Anterior cingulate cortex (tissue), 58 donors: ENCODE data around the gene SCAMP4.
"Not testable (repeated sequence)": the region's sequence is repeated elsewhere in the genome, so short reads cannot be mapped to it uniquely, and the experiment has no call there.

Experiments
- DNase-seq, 58 donors: peaks; one replicate each; lab custom pipeline; 2025; lab: John Stamatoyannopoulos, UW

The SCAMP4 gene

GRCh38 chr19:1865172-1866010 is 39.8 kb upstream of the SCAMP4 start:
- DNase-seq = no peak

DNA sequence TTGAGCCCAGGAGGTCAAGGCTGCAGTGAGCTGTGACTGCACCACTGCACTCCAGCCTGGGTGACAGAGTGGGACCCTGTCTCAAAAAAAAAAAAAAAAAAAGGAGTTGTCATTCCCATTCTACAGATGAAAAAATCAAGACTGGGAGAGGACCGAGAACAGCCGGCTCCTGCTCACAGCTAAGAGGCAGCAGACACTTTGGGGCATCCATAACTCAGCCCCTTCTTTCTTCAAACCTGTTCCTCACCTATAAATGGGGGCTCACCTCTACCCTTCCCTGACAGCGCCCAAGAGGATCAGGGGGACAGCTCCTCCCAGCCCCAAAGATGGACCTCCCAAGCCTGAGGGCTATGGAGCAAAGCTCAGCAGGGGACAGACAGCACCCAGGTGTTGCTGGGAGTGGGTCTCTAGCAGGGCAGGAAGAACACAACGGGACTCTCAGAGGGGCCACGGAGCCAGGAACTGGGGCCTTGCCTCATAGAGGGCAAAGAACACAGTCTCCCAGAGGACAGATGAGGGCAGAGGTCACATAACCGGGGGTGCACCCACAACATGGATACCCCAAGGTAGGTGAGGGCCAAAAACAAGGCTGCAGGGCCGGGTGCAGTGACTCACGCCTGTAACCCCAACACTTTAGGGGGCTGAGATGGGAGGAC is 38.4 kb upstream of the SCAMP4 start:
- no peak for DNase-seq

GRCh38 chr19:1867349-1867724 is 37.9 kb upstream of the SCAMP4 start:
- no peak for DNase-seq

DNA sequence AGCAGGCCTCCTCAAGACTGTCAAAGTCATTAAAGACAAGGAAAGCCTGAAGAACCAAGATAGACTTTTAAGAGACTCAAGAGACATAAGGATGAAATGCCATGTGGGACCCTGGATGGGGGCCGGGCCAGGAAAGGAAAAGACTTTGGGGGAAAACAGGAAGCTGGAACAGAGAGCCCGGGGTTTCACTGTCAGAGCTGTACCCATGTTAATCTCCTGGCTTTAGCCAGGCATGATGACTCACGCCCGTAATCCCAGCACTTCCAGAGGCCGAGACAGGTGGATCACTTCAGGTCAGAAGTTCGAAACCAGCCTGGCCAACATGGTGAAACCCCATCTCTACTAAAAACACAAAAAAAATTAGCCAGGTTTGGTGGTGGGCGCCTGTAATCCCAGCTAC is 36.2 kb upstream of the SCAMP4 start:
- no peak for DNase-seq

DNA sequence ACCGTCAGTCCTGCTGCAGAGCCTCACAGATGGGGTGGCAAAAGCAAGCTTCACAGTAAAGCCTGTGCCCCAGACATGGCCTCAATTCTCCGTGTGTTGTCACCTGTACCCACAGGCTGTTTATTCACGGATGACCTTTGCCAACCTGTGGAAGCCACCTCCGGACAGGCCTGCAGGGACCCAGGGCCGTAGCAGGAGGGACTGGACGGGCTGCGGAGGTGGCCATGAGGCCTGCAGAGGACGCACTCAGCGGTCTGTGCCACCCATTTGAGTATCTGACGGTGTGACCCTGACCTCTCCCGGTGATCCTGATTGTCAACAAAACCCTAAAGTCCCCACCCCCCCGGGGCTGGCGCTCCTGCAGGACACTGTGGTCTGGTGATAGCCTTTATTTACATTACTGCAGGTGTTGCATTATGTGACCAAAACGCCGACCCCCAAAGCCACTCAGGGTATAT is 34.0 kb upstream of the SCAMP4 start:
- no peak for DNase-seq

GRCh38 chr19:1871630-1872029 is 33.6 kb upstream of the SCAMP4 start:
- DNase-seq = no peak

DNA sequence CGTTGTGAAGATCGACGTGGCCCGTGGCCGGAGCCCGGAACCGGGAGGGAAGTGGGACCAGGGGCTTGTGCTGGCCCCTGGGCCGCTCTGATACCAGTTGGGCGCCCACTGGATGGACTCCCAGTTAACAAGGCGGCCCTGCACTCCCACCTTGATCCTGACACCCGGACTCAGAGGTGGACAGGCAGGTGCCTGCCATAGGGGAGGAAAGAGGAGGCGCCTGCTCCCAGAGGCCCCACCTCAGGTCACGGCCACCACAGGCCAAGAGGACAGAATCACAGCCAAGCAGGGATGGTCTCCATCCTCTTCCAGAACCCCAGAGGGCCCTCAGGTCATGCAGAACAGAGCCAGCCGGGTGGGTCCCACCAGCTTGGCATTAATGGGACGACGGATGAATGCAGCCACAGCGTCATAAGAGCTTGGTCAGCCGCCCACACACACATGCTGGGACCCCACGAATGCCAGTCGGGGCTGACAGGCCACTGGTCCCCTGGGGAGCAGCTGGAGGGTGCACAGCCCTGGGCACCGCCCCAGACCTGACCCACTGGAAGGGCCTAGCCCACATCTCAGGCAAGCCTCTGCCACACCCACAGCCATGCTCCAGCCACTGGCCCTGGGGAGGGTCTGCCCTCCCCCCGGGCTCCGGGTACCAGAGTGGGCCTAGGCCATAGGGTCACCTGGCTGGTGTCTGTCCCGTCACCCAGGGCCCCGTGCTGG is 32.2 kb upstream of the SCAMP4 start:
- DNase-seq = peak in 1 of 58 donors; percentile 78

GRCh38 chr19:1873524-1874473 is 31.4 kb upstream of the SCAMP4 start:
- DNase-seq = peak in 47 of 58 donors; percentile 22 to 82 (median 63)

DNA sequence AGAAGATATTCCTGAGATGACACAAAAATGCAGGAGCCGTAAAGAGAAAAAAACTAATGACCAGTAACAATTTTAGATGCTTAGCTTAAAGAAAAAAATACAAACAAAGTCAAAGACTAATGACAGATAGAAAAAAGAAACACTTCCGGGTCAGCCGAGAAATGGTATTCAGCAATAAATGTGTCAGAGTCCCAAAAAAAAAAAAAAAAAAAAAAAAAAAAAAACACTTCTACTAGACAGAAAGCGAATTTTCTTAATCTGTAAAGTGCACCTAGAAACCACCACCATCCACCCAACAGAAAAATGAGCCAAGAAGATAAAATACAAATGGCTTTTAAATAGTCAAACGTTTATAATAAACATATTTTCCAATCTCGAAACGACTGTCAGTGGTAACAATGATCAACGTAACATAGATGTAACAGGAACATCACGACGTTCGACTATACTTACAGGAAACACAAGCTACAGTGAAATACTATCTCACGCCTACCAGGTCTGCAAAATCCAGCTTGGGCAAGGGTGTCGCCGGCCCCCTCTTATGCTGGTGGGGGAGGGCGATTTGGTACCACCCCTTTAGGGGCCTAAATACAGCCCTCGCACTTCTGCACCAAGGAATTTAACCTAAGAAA is 30.5 kb upstream of the SCAMP4 start:
- DNase-seq = no peak

GRCh38 chr19:1875265-1875645 is 29.9 kb upstream of the SCAMP4 start:
- not testable (repeated sequence) for DNase-seq

DNA sequence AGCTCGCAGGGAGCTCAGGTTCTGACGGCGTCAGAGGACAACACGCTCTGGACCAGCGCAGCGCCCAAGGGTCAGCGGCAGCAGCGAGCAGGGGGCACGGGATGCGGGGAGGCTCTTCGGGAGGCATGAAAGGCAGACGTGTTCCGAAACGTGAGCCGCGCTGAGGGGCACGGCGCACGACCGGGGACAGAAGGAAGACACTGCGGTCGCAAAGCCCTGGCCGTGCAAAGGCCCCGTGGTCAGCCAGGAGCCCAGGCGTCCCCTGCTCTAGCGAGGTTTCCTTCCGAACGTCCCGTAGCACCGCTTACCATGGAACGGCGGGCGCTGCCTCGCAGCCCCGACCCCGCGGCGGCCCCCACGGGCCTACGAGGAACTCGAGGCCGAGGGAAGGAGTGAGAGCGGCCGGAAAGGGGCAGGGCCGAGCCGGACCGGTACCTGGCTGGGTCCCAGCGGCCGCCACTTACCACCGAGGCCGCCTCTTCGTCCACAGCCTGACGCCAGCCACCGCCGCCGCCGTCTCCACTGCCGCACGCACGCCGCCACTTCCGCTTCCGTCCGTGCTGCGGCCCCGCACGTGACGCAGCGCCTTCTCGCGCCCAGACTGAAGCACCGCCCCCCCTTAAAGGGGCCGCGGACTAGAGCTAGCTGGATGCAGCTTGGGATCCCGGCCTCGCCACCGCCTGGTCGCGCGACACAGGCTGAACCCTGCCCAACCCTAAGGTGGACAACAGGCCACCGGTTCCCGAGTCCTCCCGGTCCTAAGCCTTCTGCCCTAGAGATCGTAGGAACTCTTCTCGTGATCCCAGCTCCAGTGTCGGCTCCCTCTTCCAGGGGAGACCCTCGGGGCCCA is 29.3 kb upstream of the SCAMP4 start:
- DNase-seq = peak; percentile 61 to 94 (median 88)

DNA sequence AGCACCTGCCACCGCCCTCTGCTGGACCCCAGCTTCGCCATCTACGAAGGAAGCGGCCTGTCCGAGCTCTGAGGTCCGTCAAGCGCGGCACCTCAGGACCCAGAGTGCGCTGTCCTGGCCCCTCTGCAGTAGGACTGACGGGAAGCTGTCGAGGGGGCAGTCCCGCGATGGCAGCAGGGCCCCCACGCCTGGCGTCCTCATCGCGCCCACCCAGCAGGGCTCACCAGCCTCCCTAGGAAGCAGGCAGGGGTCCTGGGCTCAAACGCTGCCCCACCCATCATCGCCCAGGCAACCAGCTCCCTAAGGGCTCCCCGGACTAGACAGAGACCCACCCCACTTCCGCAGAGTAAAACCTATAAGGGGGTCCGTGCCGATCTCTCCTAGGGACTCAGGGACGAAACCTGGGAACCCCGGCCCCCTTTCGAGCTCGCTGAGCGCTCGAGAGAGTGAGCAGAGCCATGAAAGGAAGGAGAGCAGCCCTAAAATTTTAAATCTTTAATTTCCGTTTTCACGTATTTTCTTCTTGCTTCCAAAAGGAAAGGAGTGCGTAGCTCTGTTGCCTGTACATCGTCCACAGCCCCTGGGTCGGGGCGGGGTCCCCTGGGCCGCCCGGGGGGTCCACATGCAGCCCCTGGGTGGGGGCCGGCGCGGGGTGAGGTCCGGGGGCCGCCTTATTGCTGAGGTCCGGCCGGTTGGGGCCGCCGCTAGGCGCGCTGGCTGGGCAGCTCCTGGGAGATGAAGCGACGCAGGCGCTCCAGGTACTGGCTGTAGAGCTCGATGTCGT is 28.5 kb upstream of the SCAMP4 start:
- DNase-seq = not testable (repeated sequence)

- DNase-seq = not testable (repeated sequence)
These were observed 27.9 kb upstream of the SCAMP4 start for GRCh38 chr19:1877280-1877660.

DNA sequence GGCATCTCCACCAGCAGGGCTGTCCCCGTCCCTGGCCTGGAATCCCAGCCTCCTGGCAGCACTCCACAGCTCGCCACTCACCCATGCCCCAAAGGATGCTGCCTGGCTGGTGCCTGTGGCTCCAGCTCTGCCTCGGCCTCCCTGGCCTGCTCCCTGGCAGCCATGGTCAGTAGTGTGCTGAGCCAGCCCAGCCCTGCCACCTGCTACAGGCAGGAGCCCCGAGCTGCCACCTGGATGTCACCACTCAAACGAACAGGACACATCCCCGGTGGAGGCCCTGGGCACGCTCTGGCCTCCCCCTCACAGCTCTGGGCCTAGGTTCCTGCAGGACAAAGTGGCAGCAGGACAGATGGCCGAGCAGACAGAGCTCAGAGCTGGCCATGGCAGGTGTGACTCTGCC is 26.6 kb upstream of the SCAMP4 start:
- not testable (repeated sequence) for DNase-seq

GRCh38 chr19:1879982-1880381 is 25.2 kb upstream of the SCAMP4 start:
- DNase-seq = not testable (repeated sequence)

GRCh38 chr19:1880611-1881392 is 24.4 kb upstream of the SCAMP4 start:
- no peak for DNase-seq
